Measurements from ENCODE around the gene HYLS1. TPM values are rescaled to one million over a fixed set of nuclear protein-coding genes. Genes with fewer than 3 reads are reported as not detected.
A peak's percentile ranks its signal among the peaks of the same experiment; 100 is the strongest.

Gene HYLS1
- total RNA-seq, 2 experiments from 2014 or later = 4.6 to 5.2 TPM

DNA sequence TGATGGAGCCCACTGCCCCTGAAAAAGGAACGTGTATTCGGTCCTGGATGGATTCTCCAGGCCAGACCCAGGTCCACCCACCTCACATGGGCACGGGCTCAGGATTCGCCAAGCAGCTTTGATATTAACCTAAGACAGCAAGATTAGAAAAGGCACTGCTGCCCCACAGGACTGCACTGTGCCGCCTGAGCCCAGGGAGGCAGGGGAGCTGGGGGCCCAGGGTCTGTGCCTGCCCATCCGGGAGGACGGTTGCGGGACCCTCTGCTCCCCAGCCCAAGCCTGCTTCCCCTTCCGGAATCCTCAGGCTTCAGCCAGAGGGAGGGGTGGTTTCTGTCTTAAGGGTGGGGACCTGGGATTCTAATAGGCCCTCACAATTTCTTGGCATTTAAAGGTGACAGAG is 44.8 kb downstream of the HYLS1 start:
- POLR2A ChIA-PET = interaction anchor here (0.8 kb wide), 1 partner anchor 29 kb away, joined by 3 read pairs; the partner anchor contains the start of gene PUS3

GRCh38 chr11:125933030-125933813 is 45.8 kb downstream of the HYLS1 start:
- DNase-seq = peak; percentile 77
- peak; percentile 96 for ATAC-seq
- Mint-ChIP-seq H3K4me1 (ENCODE audit: low read depth) (peaks cover 9% of the 10 kb centered on the region), H3K9me3 (no peaks in the 10 kb centered on the region), H3K4me3 (no peak overlapping the region), H3K27ac (no peak overlapping the region), H3K36me3 (ENCODE audit: low read depth) (no peaks in the 10 kb centered on the region), H3K27me3 (peaks cover 5% of the 10 kb centered on the region)
- CTCF ChIA-PET = interaction anchor here (0.8 kb wide), 1 partner anchor 9 kb away, joined by 3 read pairs; no protein-coding TSS in a partner anchor
- intact Hi-C loops (cut with micrococcal nuclease) = no loop called here
- TF ChIP-seq CTCF (IDR thresholded peaks at IDR 0.05) = no peak
- POLR2A ChIA-PET = interaction anchor here (0.8 kb wide), 1 partner anchor 30 kb away, joined by 3 read pairs; the partner anchor contains the start of gene PUS3

More for the DNA sequence above, 44.8 kb downstream of the HYLS1 start:
- CTCF ChIA-PET = interaction anchor here (0.8 kb wide), 1 partner anchor 9 kb away, joined by 3 read pairs; no protein-coding TSS in a partner anchor
- ATAC-seq = no peak
- no peak overlapping the region for H3K27ac Mint-ChIP-seq
- H3K27me3 Mint-ChIP-seq = peaks cover 5% of the 10 kb centered on the region
- H3K9me3 Mint-ChIP-seq = no peaks in the 10 kb centered on the region
- no peak for DNase-seq
- no peak for TF ChIP-seq CTCF (IDR thresholded peaks at IDR 0.05)
- no peaks in the 10 kb centered on the region for H3K36me3 Mint-ChIP-seq (ENCODE audit: low read depth)
- intact Hi-C loops (cut with micrococcal nuclease) = no loop called here
- no peak overlapping the region for H3K4me3 Mint-ChIP-seq
- H3K4me1 Mint-ChIP-seq (ENCODE audit: low read depth) = peaks cover 9% of the 10 kb centered on the region

DNA sequence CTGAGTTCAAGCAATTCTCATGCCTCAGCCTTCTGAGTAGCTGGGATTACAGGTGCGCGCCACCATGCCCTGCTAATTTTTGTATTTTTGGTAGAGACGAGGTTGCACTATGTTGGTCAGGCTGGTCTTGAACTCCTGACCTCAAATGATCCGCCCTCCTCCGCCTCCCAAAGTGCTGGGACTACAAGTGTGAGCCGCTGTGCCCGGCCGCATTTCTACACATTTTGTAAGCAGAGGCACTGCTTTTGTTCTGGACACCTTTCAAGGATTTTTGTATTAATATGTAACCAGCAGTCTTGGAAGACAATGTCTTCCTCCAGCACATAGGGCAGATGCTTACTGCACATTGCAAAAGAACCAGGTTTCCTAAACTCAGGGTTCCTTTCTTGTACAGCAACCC is 47.0 kb downstream of the HYLS1 start:
- no peak for TF ChIP-seq CTCF (IDR thresholded peaks at IDR 0.05)
- Mint-ChIP-seq H3K36me3 (ENCODE audit: low read depth) (no peaks in the 10 kb centered on the region), H3K4me1 (ENCODE audit: low read depth) (peaks cover 12% of the 10 kb centered on the region), H3K4me3 (no peak overlapping the region), H3K9me3 (no peaks in the 10 kb centered on the region), H3K27me3 (peaks cover 5% of the 10 kb centered on the region), H3K27ac (no peak overlapping the region)
- ChIA-PET POLR2A (no interaction called here), CTCF (no interaction called here)
- no peak for DNase-seq
- intact Hi-C loops (cut with micrococcal nuclease) = no loop called here
- ATAC-seq = no peak

GRCh38 chr11:125935056-125935455 is 47.6 kb downstream of the HYLS1 start:
- CTCF ChIA-PET = no interaction called here
- no peak for TF ChIP-seq CTCF (IDR thresholded peaks at IDR 0.05)

GRCh38 chr11:125935618-125936199 is 48.2 kb downstream of the HYLS1 start:
- Mint-ChIP-seq H3K4me3 (no peak overlapping the region), H3K4me1 (ENCODE audit: low read depth) (peaks cover 12% of the 10 kb centered on the region), H3K27me3 (peaks cover 2% of the 10 kb centered on the region), H3K9me3 (no peaks in the 10 kb centered on the region), H3K36me3 (ENCODE audit: low read depth) (no peaks in the 10 kb centered on the region), H3K27ac (no peak overlapping the region)
- intact Hi-C loops (cut with micrococcal nuclease) = no loop called here
- ChIA-PET CTCF (no interaction called here), POLR2A (no interaction called here)
- DNase-seq (no peak), ATAC-seq (no peak)
- TF ChIP-seq CTCF (IDR thresholded peaks at IDR 0.05) = no peak

More at GRCh38 chr11:125935056-125935455, 47.6 kb downstream of the HYLS1 start:
- Mint-ChIP-seq H3K36me3 (ENCODE audit: low read depth) (no peaks in the 10 kb centered on the region), H3K27ac (no peak overlapping the region), H3K4me3 (no peak overlapping the region), H3K27me3 (peaks cover 3% of the 10 kb centered on the region), H3K9me3 (no peaks in the 10 kb centered on the region), H3K4me1 (ENCODE audit: low read depth) (peaks cover 12% of the 10 kb centered on the region)
- DNase-seq (no peak), ATAC-seq (no peak)
- POLR2A ChIA-PET = no interaction called here
- intact Hi-C loops (cut with micrococcal nuclease) = no loop called here
